AG09319 (cell line): ENCODE measurements around the gene SMAP2.

Experiments used
- DNase-seq: peaks from one replicate; pipeline ENCODE4 v3.0.0-alpha.2; 2010; ENCODE audit warnings: low read depth; ENCODE audit errors: extremely low read depth
- TF ChIP-seq, protein P1 (sequence below): IDR thresholded peaks from 2 replicates; pipeline ENCODE4 v1.5.1; 2011; ENCODE audit warnings: low read depth, mild to moderate bottlenecking, inconsistent platforms, low read length, moderate library complexity

Gene SMAP2

DNA sequence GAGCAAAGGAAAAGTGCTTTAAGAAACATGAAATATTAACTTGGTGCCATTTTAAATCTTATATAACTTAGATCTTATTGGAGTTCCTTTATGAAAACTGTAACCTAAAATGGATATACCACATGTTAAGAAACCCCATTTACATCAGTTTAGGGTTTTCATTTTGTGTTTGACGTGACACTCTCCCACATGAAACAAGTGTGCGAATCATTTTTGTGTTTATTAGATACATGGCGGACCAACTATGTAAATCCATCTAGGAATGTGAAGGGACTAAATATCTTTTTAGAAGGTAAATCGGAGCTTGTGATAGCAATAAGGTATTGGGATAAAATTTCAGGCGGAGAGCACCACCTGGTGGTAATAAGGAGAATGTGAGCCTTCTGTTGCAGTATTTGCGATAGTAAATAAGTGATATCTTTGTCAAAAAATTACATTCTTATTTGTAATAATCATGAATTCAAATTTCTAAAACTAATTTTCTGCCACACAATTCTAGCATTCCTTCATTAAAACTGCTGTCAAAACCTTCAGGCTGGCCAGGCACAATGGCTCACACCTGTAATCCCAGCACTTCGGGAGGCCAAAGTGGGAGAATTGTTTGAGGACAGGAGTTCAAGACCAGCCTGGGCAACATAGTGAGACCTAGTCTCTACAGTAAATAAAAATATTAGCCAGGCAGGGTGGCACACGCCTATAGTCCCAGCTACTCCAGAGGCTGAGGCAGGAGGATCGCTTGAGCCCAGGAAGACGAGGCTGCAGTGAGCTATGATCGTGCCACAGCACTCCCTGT, 31.3 kb downstream of the SMAP2 start:
- TF ChIP-seq, protein P1, sequence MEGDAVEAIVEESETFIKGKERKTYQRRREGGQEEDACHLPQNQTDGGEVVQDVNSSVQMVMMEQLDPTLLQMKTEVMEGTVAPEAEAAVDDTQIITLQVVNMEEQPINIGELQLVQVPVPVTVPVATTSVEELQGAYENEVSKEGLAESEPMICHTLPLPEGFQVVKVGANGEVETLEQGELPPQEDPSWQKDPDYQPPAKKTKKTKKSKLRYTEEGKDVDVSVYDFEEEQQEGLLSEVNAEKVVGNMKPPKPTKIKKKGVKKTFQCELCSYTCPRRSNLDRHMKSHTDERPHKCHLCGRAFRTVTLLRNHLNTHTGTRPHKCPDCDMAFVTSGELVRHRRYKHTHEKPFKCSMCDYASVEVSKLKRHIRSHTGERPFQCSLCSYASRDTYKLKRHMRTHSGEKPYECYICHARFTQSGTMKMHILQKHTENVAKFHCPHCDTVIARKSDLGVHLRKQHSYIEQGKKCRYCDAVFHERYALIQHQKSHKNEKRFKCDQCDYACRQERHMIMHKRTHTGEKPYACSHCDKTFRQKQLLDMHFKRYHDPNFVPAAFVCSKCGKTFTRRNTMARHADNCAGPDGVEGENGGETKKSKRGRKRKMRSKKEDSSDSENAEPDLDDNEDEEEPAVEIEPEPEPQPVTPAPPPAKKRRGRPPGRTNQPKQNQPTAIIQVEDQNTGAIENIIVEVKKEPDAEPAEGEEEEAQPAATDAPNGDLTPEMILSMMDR: peak; percentile 73
- DNase-seq: peak; percentile 29

DNA sequence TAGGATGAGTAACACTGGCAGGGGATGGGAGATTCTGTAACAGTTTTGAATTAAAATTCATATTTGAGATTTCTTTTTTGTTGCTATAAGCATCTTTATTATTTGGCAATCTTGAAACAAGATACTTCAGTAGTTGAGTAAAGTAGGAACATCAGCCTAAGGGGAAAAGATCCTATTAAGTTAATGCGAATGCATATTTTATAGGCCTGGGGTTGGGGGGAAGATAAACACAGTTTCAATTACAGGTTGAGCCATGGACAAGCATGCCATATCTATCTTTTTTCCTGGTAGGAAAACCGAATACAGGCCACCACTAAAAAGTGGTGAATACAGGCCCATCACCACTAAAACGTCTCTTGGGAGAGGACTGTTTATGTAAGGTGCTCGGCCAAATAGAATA, 32.3 kb downstream of the SMAP2 start:
- TF ChIP-seq, protein P1: no peak
- no peak for DNase-seq

DNA sequence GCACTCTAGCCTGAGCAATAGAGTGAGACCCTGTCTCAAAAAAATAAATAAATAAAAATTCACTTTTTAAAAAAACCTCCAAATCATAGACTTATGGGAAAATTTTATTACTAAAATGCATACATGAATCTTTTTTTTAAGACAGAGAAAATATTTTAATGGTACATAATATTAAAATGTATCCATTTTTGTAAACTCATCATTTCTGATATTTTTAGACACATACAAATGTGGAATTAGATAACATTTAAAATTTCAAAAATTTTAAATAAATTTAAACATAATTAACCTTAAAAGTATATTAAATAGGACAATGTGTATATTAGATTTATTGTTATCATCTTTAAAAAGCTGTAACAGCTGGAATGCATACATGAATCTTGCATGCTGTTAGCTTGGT, 33.9 kb downstream of the SMAP2 start:
- TF ChIP-seq, protein P1: no peak
- DNase-seq: no peak

DNA sequence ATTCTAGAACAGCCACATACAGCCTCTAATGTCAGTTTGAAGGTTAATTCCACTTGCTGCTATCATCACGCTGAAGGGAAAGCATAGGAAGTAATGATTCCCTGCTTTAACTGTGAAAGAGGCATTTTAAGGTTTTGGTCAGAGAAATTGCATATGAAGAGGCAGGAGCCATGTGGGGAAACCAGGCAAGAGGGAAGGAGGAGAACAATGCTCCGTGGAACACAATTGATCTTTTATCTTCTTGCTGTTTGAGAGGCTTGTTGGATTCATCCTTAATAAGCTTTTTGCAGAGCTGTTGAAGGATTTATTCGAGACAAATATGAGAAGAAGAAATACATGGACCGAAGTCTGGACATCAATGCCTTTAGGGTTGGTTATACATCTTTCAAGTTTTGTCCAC, 35.9 kb downstream of the SMAP2 start:
- no peak for DNase-seq
- TF ChIP-seq, protein P1: no peak

DNA sequence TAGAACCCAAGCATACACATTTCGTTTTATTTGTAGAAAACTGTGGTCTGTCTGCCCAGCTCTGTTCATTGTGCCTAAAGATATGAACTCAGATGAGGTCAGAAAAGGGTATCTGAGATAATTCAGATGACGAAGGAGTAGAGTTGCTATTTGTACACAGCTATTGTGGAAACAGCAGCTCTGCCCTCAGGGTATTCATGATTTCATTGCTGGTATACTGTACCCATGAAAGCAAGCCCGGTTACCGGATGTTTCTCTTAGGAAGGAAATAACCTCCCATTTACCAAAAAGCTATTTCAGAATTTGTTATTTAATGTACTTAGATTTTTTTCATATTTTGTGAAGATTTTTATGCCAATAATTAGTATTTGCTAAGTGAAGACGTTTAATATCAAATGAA, 37.8 kb downstream of the SMAP2 start:
- DNase-seq: no peak
- TF ChIP-seq, protein P1: no peak

DNA sequence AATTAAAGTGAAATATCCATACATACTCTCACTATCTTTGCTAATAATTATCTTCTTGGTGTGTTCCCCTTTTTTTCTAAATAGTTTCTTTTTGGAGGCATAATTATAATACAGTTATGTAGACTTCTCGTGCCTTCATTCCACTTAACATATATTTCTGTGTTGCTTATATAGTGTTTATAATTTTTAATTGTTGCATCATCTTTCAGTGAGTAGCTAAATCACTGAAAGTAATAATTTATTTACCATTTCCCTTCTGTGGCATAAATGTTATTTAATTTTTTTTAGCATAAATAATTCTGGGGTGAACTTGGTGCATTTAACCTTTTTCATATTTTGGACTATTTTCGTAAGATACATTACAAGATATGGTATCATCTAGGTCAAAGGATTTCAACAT, 38.3 kb downstream of the SMAP2 start:
- TF ChIP-seq, protein P1: no peak
- DNase-seq: no peak

DNA sequence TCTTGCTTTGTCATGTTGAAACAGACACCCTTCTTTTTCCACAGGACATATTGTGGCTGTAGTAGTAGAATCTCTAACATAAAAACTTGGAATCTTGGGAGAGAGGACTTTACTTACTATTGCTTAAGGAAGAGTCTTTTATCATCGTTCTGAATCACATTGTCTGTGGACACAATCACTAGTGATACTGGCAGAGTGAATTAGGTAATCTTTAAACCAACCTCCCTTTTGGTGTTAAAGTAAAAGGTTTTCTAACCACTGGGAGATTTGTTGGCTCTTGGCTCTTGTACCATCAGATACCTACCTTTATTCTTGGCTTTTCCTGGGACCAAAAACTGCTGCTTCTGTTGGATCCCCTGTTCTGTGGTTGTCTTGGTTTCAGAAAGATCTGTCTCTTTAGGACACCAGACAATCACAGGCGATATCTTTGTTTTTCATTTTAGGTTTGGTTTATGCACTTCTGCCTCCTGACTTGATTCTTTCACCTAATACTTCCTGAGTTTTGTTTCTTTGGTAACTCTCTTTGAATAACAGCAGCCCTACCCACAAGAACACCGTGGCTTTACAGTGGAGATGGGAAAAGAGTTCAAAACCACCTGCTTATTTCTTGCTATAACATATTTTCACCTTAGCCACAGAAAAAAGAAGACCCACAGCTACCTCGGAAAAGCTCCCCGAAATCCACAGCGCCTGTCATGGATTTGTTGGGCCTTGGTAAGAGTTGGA, 40.2 kb downstream of the SMAP2 start:
- no peak for DNase-seq
- TF ChIP-seq, protein P1: no peak
